Retinal pigment epithelial cell (primary cell): ENCODE measurements around the gene OMD.

Experiments used
- DNase-seq: peaks from one replicate; pipeline ENCODE4 v3.0.0-alpha.2; 2010; ENCODE audit warnings: low read depth
- H3K4me3 ChIP-seq: 2 replicates; pipeline ENCODE4 v1.5.1; 2011; ENCODE audit warnings: mild to moderate bottlenecking, low read length, control low read depth, moderate library complexity
- TF ChIP-seq, protein P1 (sequence below): conservative IDR thresholded peaks from 2 replicates; pipeline ENCODE4 v1.5.1; 2011; ENCODE audit warnings: low read depth, low read length, control low read depth, inconsistent platforms

The OMD gene

DNA sequence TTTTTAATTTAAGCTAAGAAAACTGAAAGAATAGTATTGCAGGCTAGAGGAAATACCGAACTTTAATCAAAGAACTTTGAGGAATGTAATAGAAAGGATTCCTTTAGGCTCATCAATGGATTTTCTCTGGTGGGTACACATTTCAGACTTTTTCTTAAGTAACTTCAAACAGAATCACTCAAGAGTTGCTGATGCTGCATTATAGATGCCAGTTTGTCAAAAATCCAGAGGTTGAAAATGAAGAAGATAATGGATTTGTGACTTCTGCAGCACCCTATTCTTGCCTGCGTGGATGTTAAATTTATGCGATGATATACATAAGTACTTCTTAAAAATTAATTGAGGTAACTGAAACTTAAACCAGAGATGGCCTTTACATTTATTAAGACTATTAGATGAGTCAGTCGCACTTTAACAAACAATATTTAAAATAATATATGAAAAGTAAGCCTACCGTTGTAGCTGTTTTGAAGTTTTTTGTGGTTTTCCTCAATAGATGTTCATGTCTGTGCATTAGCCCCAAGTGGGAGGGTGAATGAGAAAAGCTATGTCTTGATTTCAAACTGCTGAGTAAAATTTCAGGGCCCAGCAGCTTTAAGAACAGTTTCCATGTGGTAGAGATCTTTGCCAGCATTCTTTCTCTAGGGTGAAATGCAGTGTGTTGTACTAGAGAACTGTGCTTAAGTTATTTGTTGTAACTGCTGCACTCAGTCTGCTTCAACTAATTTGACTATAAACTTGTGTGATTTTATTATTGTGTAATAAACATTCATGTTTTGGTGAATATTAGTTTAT lies 20.0 kb downstream of the OMD start, which contains the start of gene OGN:
TSS of gene OGN (minus strand) at position 537 of the 795 bp plus-strand sequence. CDS start 1,171 bp downstream, outside the sequence.
- DNase-seq = no peak
- no peak within 1 kb of the TSS for H3K4me3 ChIP-seq
- TF ChIP-seq, protein P1, sequence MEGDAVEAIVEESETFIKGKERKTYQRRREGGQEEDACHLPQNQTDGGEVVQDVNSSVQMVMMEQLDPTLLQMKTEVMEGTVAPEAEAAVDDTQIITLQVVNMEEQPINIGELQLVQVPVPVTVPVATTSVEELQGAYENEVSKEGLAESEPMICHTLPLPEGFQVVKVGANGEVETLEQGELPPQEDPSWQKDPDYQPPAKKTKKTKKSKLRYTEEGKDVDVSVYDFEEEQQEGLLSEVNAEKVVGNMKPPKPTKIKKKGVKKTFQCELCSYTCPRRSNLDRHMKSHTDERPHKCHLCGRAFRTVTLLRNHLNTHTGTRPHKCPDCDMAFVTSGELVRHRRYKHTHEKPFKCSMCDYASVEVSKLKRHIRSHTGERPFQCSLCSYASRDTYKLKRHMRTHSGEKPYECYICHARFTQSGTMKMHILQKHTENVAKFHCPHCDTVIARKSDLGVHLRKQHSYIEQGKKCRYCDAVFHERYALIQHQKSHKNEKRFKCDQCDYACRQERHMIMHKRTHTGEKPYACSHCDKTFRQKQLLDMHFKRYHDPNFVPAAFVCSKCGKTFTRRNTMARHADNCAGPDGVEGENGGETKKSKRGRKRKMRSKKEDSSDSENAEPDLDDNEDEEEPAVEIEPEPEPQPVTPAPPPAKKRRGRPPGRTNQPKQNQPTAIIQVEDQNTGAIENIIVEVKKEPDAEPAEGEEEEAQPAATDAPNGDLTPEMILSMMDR = no peak

DNA sequence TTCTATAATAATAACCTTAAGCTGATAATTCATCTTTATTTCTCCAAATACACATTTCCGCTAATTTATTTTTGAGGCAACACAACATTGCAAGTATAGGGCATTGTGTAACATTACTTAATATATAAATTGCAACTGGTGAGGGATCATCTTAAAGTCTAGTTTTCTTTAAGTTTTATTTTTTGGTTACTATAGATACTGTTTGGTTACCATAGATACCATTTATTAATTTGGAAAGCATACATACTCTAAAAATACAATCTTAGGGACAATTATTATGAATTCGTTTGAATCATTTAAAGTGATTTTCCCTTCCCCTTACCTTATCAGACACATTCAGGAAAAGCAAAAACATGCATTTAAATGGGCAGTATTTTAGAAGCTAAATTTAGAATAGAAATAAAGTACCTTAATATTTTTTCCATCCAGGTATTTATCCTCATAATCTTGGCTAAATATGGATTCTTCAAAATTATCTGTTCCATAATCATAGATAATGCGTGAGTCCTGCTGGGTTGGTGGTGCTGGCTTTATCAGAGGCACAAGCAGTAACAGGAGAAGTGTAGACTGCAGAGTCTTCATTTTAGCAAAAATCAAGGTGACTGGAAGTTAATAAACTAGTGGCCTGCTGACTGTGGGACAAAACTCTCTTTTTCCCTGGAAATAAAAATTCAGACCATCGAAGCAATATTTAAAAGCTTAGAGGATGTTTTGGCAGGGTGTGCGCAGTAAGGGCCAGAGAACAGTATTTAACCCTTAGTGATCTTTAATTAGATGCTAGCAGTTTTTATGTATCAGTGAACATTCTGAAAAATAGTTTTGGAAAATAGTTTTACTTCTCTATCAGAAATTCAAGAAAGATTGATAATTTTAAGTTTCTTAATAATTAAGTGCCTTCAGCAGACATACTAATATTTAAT lies 21.2 kb downstream of the OMD start:
- TF ChIP-seq, protein P1 = no peak

DNA sequence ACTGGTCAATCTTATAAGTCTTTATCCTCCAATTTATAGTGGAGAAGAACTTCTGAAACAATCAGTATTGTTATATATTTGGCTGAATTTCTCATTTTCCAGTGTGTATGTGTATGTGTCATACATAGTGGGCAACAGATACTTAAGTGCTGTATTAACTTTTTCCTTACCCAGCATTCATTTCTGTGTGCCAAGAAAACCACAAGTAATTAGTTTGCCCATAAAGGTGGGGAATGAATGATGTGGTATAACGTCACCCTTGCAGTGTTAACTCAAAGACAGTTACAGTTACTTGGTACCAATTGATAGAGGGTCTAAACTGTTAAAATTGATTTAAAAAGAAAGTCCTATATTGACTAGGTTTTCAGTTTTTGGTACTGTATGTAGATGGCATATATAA lies 21.9 kb downstream of the OMD start:
- no peak overlapping the region for H3K4me3 ChIP-seq
- TF ChIP-seq, protein P1 = no peak
- no peak for DNase-seq

More for the DNA sequence above, 21.2 kb downstream of the OMD start:
- H3K4me3 ChIP-seq = no peak overlapping the region
- DNase-seq = no peak

DNA sequence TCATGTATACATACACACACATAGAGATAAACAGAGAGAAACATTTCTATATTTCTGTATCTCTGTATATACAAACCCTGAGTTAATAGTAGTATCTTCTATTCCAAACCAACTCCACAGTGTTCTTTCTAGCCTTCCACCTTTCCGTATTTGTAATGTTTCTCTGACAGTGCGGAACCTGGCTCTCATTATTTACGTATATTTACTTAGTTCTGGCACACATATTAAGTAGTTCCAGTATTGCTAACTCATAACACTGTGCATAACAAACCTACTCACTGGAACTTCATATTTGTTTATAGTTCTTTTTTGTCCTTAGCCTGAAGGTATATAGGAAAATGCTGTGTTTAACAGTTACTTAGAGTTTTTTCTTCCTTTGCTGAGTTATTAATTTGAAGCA lies 26.4 kb downstream of the OMD start:
- H3K4me3 ChIP-seq = no peak overlapping the region
- DNase-seq = no peak
- TF ChIP-seq, protein P1 = no peak

DNA sequence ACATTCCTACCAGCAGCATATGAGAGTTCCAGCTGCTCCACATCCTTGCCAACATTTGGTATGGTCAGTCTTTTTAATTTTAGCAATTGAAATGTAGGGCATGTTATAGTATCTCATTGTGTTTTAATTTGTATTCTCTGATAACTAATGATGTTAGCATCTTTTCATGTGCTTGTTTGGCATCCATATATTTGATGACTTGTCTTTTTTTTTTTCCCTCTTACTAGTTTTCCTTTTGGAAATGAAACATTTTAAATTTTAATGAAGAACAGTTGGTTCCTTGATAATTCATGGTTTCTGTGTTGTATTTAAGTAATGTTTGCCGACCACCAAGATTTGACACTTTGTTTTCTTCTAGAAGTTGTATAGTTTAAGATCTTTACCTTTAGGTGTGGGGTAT lies 28.7 kb downstream of the OMD start:
- TF ChIP-seq, protein P1 = no peak
- no peak for DNase-seq
- H3K4me3 ChIP-seq = no peak overlapping the region

DNA sequence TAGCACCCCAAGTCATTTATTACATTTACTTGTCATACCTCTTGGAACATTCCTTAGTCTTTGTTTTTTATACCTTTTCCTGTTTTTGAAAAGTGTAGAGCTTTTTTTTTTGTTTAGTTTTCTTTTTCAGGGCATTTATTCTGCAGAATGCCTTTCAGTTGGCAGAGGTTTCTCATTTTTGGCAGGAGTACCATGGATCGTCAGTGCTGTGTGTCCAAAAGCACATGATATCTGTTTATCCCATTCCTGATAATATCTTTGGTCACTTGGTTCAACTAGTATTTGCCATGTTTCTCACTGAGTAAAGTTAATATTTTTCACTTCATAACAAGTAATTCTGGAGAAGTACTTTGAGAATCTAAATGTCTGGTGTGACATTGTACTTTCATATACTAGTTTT lies 30.6 kb downstream of the OMD start:
- H3K4me3 ChIP-seq = no peak overlapping the region
- DNase-seq = no peak
- TF ChIP-seq, protein P1 = no peak
